Eye (tissue), 1 donor: ENCODE measurements around the gene SLC8A2.

Experiments used
- DNase-seq: peaks from one replicate; pipeline ENCODE4 v3.0.0-alpha.2; 2015

SLC8A2 gene, protein sequence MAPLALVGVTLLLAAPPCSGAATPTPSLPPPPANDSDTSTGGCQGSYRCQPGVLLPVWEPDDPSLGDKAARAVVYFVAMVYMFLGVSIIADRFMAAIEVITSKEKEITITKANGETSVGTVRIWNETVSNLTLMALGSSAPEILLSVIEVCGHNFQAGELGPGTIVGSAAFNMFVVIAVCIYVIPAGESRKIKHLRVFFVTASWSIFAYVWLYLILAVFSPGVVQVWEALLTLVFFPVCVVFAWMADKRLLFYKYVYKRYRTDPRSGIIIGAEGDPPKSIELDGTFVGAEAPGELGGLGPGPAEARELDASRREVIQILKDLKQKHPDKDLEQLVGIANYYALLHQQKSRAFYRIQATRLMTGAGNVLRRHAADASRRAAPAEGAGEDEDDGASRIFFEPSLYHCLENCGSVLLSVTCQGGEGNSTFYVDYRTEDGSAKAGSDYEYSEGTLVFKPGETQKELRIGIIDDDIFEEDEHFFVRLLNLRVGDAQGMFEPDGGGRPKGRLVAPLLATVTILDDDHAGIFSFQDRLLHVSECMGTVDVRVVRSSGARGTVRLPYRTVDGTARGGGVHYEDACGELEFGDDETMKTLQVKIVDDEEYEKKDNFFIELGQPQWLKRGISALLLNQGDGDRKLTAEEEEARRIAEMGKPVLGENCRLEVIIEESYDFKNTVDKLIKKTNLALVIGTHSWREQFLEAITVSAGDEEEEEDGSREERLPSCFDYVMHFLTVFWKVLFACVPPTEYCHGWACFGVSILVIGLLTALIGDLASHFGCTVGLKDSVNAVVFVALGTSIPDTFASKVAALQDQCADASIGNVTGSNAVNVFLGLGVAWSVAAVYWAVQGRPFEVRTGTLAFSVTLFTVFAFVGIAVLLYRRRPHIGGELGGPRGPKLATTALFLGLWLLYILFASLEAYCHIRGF

DNA sequence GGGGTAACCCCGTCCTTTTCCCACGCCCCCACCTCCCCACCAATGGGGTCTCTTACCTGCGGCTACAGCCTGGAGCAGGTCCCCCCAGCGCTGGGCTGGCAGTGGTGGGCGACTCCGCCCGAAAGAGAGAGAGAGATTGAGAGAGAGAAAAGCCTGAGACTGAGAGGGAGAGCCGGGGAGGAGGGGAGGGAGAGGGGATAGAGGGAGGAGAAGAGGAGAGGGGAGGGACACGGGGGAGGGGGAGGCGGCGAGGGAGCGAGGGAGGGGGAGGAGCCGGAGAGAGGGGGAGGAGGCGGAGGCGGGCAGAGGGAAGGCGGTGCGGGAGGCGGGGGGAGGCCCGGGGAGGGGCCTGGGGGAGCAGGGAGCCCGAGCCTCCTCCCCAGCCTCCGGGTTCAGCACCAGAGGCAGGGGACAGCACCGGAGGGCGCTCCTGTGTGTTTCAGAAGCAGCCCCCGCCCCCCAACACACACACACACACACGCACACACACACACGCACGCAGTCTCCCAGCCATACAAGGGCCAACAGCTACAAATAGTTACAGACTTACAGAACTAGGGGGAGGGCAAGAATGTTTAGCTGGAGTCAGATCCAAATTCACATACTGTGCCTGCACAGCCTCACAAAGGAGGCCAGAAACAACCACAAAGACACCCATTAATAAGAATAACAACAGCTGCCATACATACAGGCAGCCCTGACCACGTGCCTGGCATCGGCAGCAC lies at the start of gene SLC8A2:
Gene SLC8A2 (minus strand): TSS at position 161 of the 725 bp plus-strand sequence. CDS start 5,490 bp downstream, outside the sequence.
- peak; percentile 94 for DNase-seq

GRCh38 chr19:47520839-47521238 lies 49.1 kb upstream of the SLC8A2 start:
- DNase-seq: no peak

DNA sequence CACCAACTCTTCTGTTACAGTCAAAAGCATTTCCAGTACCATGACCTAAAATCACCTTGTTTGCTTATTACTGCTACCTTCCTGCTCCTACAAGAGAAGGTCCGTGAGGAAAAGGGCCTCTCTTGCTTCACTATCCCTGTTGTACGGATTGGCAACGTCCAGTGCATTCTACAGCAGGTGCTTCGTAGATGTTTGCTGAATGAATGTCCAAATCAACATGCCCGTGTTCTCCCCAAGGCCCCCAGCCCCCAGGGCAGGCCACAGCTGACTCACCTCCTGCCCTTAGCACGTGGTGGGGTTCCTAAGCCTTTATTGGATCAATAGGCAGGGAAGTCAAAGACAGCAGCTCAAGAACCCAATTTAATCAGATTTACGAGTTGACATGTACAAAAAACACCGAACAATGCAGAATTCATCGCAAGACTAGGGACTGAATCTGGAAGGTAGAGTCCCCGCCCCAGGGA lies 48.7 kb upstream of the SLC8A2 start:
- DNase-seq: no peak

DNA sequence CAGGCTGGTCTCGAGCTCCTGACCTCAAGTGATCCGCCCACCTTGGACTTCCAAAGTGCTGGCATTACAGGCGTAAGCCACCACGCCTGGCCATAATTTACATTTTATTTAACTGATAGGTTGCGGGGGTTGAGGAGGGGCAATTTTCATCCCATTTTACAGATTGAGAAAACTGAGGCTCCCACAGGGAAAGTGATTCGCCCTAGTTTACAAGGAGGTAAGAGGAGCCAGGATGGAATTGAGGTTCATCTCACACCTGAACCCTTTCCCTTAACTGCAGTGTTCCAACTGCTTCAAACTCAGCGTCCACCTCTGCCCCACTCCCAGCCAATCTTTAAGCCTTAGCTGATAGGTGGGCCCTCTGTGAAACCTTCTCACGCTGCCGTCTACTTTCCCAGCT lies 47.2 kb upstream of the SLC8A2 start:
- DNase-seq: no peak

DNA sequence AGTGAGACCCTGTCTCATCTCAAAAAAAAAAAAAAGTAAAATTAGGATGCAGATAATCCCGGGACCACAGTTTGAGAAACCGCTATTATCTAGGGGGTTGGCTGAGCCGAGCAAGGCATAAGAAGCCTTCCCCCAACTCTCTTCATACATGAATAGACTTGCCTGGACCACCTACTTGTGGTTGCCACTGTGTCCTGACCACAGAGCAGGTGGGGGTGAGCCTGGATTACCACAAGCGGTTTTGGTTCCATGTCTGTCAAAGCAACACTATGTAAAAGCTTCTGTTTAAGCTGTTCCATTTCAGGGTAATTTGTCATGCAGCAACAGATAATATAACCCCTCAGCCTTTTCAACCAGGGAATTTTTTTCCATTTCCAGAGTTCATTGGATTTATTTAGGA lies 46.4 kb upstream of the SLC8A2 start:
- DNase-seq: no peak

GRCh38 chr19:47514869-47515588 lies 43.3 kb upstream of the SLC8A2 start, which contains the start of gene NAPA:
NAPA (minus strand) TSS chr19:47515063; CDS start chr19:47514940, 123 bp downstream.
- peak; percentile 100 for DNase-seq

GRCh38 chr19:47514151-47514868 lies 42.6 kb upstream of the SLC8A2 start:
- no peak for DNase-seq

- DNase-seq: no peak
Measured at GRCh38 chr19:47512948-47513319, 41.2 kb upstream of the SLC8A2 start.

DNA sequence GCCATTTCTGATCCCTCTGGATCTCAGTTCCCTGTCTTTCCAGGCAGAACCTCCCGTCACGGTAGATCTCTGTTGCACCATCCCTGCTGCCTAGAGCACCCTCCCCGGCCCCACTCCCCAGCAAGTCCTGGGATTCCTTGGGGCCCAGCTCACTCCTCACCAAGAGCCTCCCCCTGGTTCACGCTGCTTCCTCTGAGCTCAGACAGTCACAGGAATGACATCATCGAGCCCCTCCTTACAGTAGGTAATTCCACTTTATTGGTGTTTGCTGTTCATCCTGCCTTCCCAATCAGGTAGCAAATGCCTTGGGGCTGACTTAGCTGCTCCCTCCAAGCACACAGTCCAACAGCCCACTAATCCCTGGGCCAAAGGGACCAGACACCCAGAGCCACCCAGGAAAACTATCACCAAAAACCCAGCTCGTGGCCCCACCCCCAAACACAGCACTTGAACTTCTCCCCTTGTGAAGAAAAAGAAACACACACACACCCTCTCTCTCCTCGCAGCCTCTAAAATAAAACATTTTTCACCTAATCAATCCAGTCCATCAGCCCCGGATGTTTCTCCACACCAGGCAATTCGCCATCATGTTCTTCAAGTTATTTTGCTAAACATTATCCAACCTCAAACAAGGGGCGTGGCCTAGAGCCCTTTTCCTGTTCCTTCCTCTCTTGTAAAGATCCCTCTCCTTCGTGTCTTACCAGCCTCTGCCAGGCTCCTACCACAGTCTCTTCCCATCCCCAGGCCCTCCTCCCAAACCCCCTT lies 40.7 kb upstream of the SLC8A2 start:
- DNase-seq: no peak

DNA sequence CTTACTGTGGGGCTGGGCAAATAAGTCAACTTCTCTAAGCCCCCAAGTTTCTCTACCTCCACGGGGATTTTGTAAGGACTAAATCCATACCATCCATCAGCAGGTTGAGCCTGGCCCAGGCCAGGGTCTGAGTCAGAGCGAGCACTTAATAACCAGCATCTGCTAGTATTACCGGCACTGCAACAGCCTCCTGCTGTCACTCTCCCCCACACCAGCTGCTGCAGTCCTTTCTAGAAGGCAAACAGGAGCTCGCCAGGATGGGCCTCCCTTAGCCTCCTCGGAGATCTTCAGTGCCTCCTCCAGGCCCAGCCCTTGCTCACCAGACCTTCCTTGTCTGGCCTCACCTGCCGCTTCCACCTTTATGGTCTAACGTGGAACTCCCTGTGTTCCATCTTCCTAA lies 40.0 kb upstream of the SLC8A2 start:
- DNase-seq: peak; percentile 35

GRCh38 chr19:47511128-47511517 lies 39.4 kb upstream of the SLC8A2 start:
- no peak for DNase-seq

DNA sequence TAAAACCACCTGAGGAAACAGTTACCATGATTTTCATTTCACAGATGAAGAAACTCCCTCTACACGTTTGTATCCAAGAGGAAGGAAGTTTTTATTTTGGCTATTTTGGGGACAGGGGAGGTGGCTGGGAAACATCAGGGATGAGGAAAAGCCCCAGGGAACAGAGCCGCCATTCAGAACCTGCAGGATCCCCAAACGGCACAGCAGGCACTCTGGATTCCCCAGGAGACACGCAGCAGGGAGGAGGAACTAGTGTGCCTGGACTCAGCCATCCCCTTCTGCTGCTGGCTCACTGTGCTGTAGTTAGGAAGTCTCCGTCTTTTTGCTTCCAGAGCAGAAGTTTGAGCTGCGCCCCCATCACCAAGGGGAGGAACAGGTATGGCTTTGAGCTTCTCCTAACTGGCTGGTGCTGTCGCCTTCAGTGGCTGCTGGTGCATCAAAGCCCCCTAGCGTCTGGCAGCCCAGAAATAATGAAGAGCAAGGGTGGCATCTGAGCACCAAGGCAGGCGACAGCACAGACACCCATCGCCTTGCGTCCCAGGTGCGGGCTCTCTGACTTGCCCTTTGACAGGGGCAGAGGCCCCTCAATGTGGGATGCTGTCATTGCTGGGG lies 38.9 kb upstream of the SLC8A2 start:
- DNase-seq: no peak

- no peak for DNase-seq
Measured at GRCh38 chr19:47509973-47510372, 38.3 kb upstream of the SLC8A2 start.

DNA sequence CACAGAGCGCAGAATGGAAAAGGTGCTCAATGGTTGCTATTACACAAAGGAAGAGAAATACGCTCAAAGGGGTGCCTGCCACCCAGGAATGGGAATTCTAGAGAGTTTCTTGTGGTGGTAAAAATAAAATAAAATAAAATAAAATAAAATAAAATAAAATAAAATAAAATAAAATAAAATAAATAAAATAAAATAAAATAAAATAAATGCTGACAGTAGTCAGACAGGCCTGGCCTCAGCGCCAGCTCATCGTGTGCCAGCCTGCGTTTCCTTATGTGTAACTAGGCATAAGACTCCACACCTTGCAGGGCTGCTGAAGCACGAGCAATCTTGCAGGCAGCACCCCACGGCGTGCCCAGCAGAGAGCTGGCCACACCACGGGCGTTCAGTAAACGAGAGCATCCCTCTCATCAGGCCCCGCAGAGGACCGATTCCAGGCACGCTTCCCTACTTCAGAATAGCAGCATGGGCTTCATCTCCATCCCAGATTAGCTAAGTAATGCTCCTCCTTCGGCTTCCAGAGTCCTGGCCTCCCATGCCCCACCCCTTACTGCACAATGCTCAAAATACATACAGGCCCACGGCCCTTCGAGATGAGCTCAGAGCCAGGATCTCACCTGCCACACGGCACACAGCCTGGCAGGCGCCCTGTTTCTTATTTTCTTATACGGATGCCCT lies 37.6 kb upstream of the SLC8A2 start:
- no peak for DNase-seq

- DNase-seq: no peak
Measured at GRCh38 chr19:47508721-47509120, 37.0 kb upstream of the SLC8A2 start.

- peak; percentile 54 for DNase-seq
Measured at GRCh38 chr19:47507924-47508553, 36.3 kb upstream of the SLC8A2 start.

- DNase-seq: peak; percentile 53
Measured at GRCh38 chr19:47507012-47507411, 35.3 kb upstream of the SLC8A2 start.

- peak; percentile 27 for DNase-seq
Measured at GRCh38 chr19:47506459-47506858, 34.8 kb upstream of the SLC8A2 start.

DNA sequence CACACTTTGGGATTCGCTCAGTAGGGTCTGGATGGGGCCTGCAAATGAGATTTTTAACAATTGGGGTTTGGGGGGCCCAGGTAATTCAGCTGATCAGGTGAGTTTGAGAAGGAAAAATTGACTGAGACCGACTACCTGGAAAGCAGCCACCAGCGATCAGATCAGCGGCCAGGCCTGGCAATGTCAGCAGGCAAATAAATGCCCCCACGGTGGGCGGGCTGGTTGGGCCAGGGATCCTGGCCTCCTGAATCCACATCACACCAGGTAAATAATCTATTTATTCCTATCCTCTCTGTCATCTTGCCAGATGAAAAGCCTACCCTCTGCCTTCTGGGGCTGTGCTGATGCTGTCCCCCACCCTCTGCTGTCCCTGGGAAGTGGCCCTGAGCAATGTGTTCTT lies 33.8 kb upstream of the SLC8A2 start:
- no peak for DNase-seq
